ENCODE data around the gene CATSPERB.
"Not testable (repeated sequence)": the region's sequence is repeated elsewhere in the genome, so short reads cannot be mapped to it uniquely, and the experiment has no call there.

Gene CATSPERB

GRCh38 chr14:91750634-91751198, 18.8 kb upstream of the CATSPERB start:
- H3K4me3 ChIP-seq (ENCODE audit: low read length) = no peak overlapping the region
- TF ChIP-seq CTCF (conservative IDR thresholded peaks at IDR 0.05; ENCODE audit: low read depth, low read length) = no peak
- DNase-seq (ENCODE audit: low read depth) = no peak

GRCh38 chr14:91749868-91750267, 18.0 kb upstream of the CATSPERB start:
- TF ChIP-seq CTCF (conservative IDR thresholded peaks at IDR 0.05; ENCODE audit: low read depth, low read length) = no peak
- no peak overlapping the region for H3K4me3 ChIP-seq (ENCODE audit: low read length)
- peak; percentile 19 for DNase-seq (ENCODE audit: low read depth)

GRCh38 chr14:91748049-91748448, 16.2 kb upstream of the CATSPERB start:
- no peak overlapping the region for H3K4me3 ChIP-seq (ENCODE audit: low read length)
- no peak for TF ChIP-seq CTCF (conservative IDR thresholded peaks at IDR 0.05; ENCODE audit: low read depth, low read length)
- DNase-seq (ENCODE audit: low read depth) = no peak

- H3K4me3 ChIP-seq (ENCODE audit: low read length) = no peak overlapping the region
- DNase-seq (ENCODE audit: low read depth) = no peak
- no peak for TF ChIP-seq CTCF (conservative IDR thresholded peaks at IDR 0.05; ENCODE audit: low read depth, low read length)
Measured at GRCh38 chr14:91745344-91745743, 13.5 kb upstream of the CATSPERB start.

- no peak for TF ChIP-seq CTCF (conservative IDR thresholded peaks at IDR 0.05; ENCODE audit: low read depth, low read length)
- no peak for DNase-seq (ENCODE audit: low read depth)
- no peak overlapping the region for H3K4me3 ChIP-seq (ENCODE audit: low read length)
Measured at GRCh38 chr14:91744068-91744480, 12.2 kb upstream of the CATSPERB start.

GRCh38 chr14:91743305-91743653, 11.4 kb upstream of the CATSPERB start:
- no peak overlapping the region for H3K4me3 ChIP-seq (ENCODE audit: low read length)
- no peak for TF ChIP-seq CTCF (conservative IDR thresholded peaks at IDR 0.05; ENCODE audit: low read depth, low read length)
- no peak for DNase-seq (ENCODE audit: low read depth)

- peak; percentile 23 for DNase-seq (ENCODE audit: low read depth)
- H3K4me3 ChIP-seq (ENCODE audit: low read length) = no peak overlapping the region
- TF ChIP-seq CTCF (conservative IDR thresholded peaks at IDR 0.05; ENCODE audit: low read depth, low read length) = no peak
Measured at GRCh38 chr14:91742621-91743304, 10.9 kb upstream of the CATSPERB start.

- not testable (repeated sequence) for DNase-seq (ENCODE audit: low read depth); H3K4me3 ChIP-seq (ENCODE audit: low read length)
Measured at GRCh38 chr14:91739867-91740266, 8.0 kb upstream of the CATSPERB start.
